Coronary artery (tissue), 2 donors: ENCODE measurements around the gene PHLPP2.
A peak's percentile ranks its signal among the peaks of the same experiment; 100 is the strongest.

Source experiments
- DNase-seq: peaks from one replicate; pipeline ENCODE4 v3.0.0-alpha.2; 2017; ENCODE audit warnings: low spot score
- H3K27ac ChIP-seq, 2 donors: fragments of 200-600 bp; sonication (generic); one replicate each; pipeline ENCODE4 v1.5.1; 2016 to 2019
- H3K4me3 ChIP-seq: fragments of 200-600 bp; sonication (generic); 2 replicates; pipeline ENCODE4 v1.5.1; 2016; ENCODE audit warnings: mild to moderate bottlenecking, moderate library complexity
- TF ChIP-seq, protein P1 (sequence below): fragments of 200-600 bp; sonication (generic); IDR thresholded peaks from one replicate; pipeline ENCODE4 v1.5.1; 2019; ENCODE audit warnings: antibody characterized with exemption

PHLPP2 gene

DNA sequence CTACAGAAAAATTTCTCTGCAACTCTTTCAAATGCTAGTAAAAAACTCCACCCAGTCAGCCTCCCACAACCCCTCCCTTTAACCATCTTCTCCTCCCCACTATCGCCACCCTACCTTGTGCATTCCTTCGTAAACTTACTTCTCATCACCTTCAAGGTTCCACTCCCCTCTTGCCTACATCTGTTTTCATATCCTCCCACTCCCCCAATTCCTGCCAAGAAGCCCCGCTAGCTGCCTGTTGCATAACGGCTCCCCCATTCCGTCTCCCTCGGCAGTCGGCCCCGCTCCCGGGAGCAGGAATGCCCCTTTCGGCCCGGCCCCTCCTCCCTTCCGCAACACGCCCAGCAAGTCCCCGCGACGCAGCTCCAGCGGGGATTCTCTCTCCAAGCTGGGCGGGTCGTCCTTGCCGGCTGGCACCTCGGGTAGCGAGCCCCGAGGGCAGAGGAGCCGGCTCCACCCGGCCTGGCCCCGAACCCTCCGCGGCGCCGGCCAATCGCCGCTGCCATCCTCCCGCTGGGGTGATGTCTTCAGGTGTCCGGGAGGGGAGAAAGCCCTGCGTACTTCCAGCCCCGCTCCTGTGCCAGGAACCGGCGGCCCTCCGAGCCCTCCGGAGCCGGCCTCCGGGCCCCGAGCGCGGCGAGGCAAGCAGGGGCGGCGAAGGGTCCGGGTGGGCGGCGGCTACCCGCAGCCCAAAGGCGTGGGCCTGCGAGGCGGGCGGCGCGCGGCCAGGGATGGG, 1.5 kb downstream of the PHLPP2 start:
- TF ChIP-seq, protein P1, sequence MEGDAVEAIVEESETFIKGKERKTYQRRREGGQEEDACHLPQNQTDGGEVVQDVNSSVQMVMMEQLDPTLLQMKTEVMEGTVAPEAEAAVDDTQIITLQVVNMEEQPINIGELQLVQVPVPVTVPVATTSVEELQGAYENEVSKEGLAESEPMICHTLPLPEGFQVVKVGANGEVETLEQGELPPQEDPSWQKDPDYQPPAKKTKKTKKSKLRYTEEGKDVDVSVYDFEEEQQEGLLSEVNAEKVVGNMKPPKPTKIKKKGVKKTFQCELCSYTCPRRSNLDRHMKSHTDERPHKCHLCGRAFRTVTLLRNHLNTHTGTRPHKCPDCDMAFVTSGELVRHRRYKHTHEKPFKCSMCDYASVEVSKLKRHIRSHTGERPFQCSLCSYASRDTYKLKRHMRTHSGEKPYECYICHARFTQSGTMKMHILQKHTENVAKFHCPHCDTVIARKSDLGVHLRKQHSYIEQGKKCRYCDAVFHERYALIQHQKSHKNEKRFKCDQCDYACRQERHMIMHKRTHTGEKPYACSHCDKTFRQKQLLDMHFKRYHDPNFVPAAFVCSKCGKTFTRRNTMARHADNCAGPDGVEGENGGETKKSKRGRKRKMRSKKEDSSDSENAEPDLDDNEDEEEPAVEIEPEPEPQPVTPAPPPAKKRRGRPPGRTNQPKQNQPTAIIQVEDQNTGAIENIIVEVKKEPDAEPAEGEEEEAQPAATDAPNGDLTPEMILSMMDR, result no peak
- peak overlapping the region; percentile 80 for H3K4me3 ChIP-seq
- DNase-seq, result peak; percentile 85
- H3K27ac ChIP-seq, result peak overlapping the region; percentile 84 to 91

- Histone ChIP-seq H3K4me3 (no peak overlapping the region), H3K27ac (no peak overlapping the region)
- DNase-seq, result no peak
- TF ChIP-seq, protein P1, result no peak
Measured at GRCh38 chr16:71721066-71721740, 3.3 kb downstream of the PHLPP2 start.

DNA sequence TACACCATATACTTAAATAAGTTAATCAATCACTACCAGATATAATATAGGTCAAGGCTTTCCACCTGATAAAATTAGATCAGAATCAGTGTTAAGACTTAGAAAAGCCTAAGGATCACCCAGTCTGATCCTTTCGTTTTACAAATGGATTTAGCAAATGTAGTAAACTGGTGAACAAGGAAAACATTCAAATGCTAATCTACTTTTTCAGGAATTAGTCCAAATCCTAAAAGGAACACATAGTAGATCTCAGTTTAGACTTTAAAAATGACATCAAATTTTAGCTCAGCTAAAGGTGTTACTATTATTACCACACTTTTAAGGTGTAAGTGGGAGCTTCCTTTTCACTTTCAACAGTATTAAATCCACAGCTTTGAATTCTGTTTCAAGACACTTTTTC, 12.0 kb downstream of the PHLPP2 start:
- DNase-seq, result no peak
- TF ChIP-seq, protein P1, result no peak
- Histone ChIP-seq H3K4me3 (no peak overlapping the region), H3K27ac (no peak overlapping the region)

DNA sequence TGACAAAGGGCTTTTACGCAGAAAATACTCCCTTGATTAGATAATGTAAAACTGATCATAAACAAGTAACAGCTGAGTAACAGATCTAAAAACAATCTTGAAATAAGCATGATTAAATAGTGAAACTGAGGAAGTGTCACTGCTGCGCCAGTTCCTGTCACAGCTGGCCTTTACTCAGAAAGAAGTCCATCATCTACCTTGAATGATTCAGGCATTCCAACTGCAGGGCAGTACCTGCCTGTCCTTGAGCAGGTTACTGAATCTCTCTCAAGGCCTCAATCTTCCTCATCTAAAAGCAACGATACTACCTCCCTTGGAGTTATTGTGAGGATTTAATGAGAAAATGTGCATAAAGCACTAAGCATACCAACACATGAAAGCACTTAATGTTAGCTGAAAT, 12.7 kb downstream of the PHLPP2 start:
- DNase-seq, result no peak
- Histone ChIP-seq H3K4me3 (no peak overlapping the region), H3K27ac (no peak overlapping the region)
- TF ChIP-seq, protein P1, result no peak

GRCh38 chr16:71709229-71709781, 15.2 kb downstream of the PHLPP2 start:
- no peak overlapping the region for H3K4me3 ChIP-seq
- TF ChIP-seq, protein P1, result no peak
- no peak for DNase-seq
- no peak overlapping the region for H3K27ac ChIP-seq

GRCh38 chr16:71708696-71709095, 15.8 kb downstream of the PHLPP2 start:
- Histone ChIP-seq H3K4me3 (no peak overlapping the region), H3K27ac (no peak overlapping the region)
- no peak for DNase-seq
- TF ChIP-seq, protein P1, result no peak
